ENCODE measurements around the gene BCL2L13. TPM values are rescaled to one million over a fixed set of nuclear protein-coding genes. Genes with fewer than 3 reads are reported as not detected.

Gene BCL2L13
- total RNA-seq, 2 donors from 2014 or later: 64.7 to 67.9 TPM

DNA sequence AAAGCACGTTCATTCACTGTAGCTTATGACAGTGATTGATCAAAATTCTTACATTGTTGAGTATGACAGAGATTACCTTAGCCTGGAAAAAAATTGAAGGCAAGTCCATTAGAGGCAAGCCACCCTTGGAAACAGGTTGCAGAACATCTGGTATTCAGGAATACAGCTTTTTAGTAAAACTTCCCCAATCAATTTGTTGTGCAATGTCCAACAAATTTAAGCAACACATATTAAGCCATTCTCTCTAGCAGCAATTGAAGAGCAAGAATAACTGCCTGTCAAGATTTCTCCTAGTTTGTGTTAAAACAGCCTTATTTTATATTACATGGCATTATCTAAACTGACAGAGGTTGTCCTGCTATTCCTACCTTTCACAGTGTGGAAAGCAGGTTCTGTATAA lies 37.0 kb downstream of the BCL2L13 start:
- WGBS: 76% methylated on average over 1 of the region's 1 CpG
- H3K36me3 ChIP-seq: no peaks in the 10 kb centered on the region
- H3K4me3 ChIP-seq: no peak overlapping the region
- DNase-seq (ENCODE audit: low spot score): no peak
- intact Hi-C loops (cut with DNase I): no loop called here
- no peak overlapping the region for H3K27ac ChIP-seq
- no peaks in the 10 kb centered on the region for H3K9me3 ChIP-seq
- no peaks in the 10 kb centered on the region for H3K27me3 ChIP-seq (replicated peaks; ENCODE audit: insufficient read depth)
- TF ChIP-seq CTCF (IDR thresholded peaks at IDR 0.05): no peak
- no peak for TF ChIP-seq POLR2AphosphoS5 (IDR thresholded peaks at IDR 0.05)
- no peak for TF ChIP-seq POLR2A (IDR thresholded peaks at IDR 0.05)
- no peaks in the 10 kb centered on the region for H3K4me1 ChIP-seq (replicated peaks)

- TF ChIP-seq POLR2A (IDR thresholded peaks at IDR 0.05) (no peak), POLR2AphosphoS5 (IDR thresholded peaks at IDR 0.05) (no peak), CTCF (IDR thresholded peaks at IDR 0.05) (no peak)
- no peak overlapping the region for H3K4me3 ChIP-seq
- intact Hi-C loops (cut with DNase I): no loop called here
- H3K4me1 ChIP-seq (replicated peaks): no peaks in the 10 kb centered on the region
- WGBS: 100% methylated on average over 1 of the region's 1 CpG
- no peaks in the 10 kb centered on the region for H3K27me3 ChIP-seq (replicated peaks; ENCODE audit: insufficient read depth)
- no peaks in the 10 kb centered on the region for H3K36me3 ChIP-seq
- H3K9me3 ChIP-seq: no peaks in the 10 kb centered on the region
- DNase-seq (ENCODE audit: low spot score): no peak
- H3K27ac ChIP-seq: no peak overlapping the region
These were observed 40.3 kb downstream of the BCL2L13 start for GRCh38 chr22:17678817-17679385.

DNA sequence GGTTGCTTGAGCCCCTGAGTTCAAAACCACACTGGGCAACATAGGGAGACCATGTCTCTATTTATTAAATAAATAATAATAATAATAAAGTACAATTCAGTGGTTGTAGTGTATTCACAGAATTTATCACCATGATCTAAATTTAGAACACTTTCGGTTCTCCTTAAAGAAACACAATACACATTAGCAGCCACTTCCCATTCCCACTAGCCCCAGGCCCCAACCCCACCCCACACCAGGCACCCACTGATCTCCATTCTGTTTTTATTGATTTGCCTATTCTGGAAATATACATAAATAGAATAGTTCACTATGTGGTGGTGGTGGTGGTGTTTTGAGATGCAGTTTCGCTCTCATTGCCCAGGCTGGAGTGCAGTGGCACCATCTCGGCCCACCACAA lies 45.7 kb downstream of the BCL2L13 start:
- H3K27me3 ChIP-seq (replicated peaks; ENCODE audit: insufficient read depth): no peaks in the 10 kb centered on the region
- TF ChIP-seq POLR2A (IDR thresholded peaks at IDR 0.05) (no peak), POLR2AphosphoS5 (IDR thresholded peaks at IDR 0.05) (no peak), CTCF (IDR thresholded peaks at IDR 0.05) (no peak)
- no peak overlapping the region for H3K27ac ChIP-seq
- no peak overlapping the region for H3K4me3 ChIP-seq
- H3K36me3 ChIP-seq: no peaks in the 10 kb centered on the region
- no peaks in the 10 kb centered on the region for H3K9me3 ChIP-seq
- no peaks in the 10 kb centered on the region for H3K4me1 ChIP-seq (replicated peaks)
- intact Hi-C loops (cut with DNase I): no loop called here
- no peak for DNase-seq (ENCODE audit: low spot score)
- WGBS: 86% methylated on average over 3 of the region's 3 CpGs

DNA sequence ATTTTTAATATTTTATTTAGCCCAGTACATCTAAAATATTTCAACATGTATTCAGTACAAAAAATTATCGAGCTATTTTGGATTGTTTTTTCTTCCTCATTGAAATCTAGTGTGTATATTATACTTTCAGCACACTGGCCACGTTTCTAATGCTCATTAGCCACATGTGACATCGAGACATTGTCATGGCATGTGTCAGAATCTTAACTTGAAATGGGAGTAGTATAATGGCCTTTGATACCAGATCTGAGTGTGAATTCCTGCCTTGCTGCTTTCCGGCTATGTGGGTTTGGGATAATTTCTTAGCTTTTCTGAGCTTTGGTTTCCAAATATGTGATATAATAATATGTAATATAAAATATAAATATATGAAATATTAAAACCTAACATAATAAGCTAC lies 54.3 kb downstream of the BCL2L13 start:
- Histone ChIP-seq H3K27me3 (replicated peaks; ENCODE audit: insufficient read depth) (no peaks in the 10 kb centered on the region), H3K9me3 (no peaks in the 10 kb centered on the region), H3K27ac (no peak overlapping the region), H3K4me3 (no peak overlapping the region), H3K4me1 (replicated peaks) (no peaks in the 10 kb centered on the region), H3K36me3 (no peaks in the 10 kb centered on the region)
- intact Hi-C loops (cut with DNase I): no loop called here
- no peak for DNase-seq (ENCODE audit: low spot score)
- WGBS: 88% methylated on average over 4 of the region's 4 CpGs
- TF ChIP-seq POLR2AphosphoS5 (IDR thresholded peaks at IDR 0.05) (no peak), POLR2A (IDR thresholded peaks at IDR 0.05) (no peak)

- 98% methylated on average over 2 of the region's 2 CpGs for WGBS
- TF ChIP-seq POLR2AphosphoS5 (IDR thresholded peaks at IDR 0.05) (no peak), POLR2A (IDR thresholded peaks at IDR 0.05) (no peak), CTCF (IDR thresholded peaks at IDR 0.05) (no peak)
- H3K4me3 ChIP-seq: no peak overlapping the region
These were observed 55.6 kb downstream of the BCL2L13 start for GRCh38 chr22:17694193-17694592.

More at GRCh38 chr22:17694193-17694592, 55.6 kb downstream of the BCL2L13 start:
- H3K36me3 ChIP-seq: no peaks in the 10 kb centered on the region
- H3K27me3 ChIP-seq (replicated peaks; ENCODE audit: insufficient read depth): no peaks in the 10 kb centered on the region
- intact Hi-C loops (cut with DNase I): no loop called here
- H3K9me3 ChIP-seq: no peaks in the 10 kb centered on the region
- DNase-seq (ENCODE audit: low spot score): no peak
- no peaks in the 10 kb centered on the region for H3K4me1 ChIP-seq (replicated peaks)
- no peak overlapping the region for H3K27ac ChIP-seq
